H1 (cell line): ENCODE measurements around the gene NTN1. TPM values are rescaled to one million over a fixed set of nuclear protein-coding genes. Genes with fewer than 3 reads are reported as not detected.

Experiments
- CTCF ChIA-PET: fragments of 300-600 bp; sonication (Branson Sonifier 250); formaldehyde crosslinking; loops from one replicate; lab custom pipeline; 2021; ENCODE audit not compliant: partially characterized antibody; lab: Charles Lee
- POLR2A ChIA-PET: fragments of 300-600 bp; sonication (Branson Sonifier 250); formaldehyde crosslinking; loops from one replicate; lab custom pipeline; 2021; ENCODE audit warnings: inconsistent platforms; ENCODE audit not compliant: partially characterized antibody; lab: Charles Lee
- DNase-seq, 2 experiments: peaks; one replicate each; pipeline versions ENCODE4 v3.0.0 to v3.0.0-alpha.2; 2010 to 2022; ENCODE audit warnings: low spot score in 2 of 2, low read depth in 1 of 2, mixed read lengths in 1 of 2
- FAIRE-seq: peaks from 2 replicates; lab custom pipeline; 2011; peaks lifted over from hg19 to GRCh38; lab: Jason Lieb, UNC
- H2AFZ ChIP-seq: 2 replicates; pipeline ENCODE4 v1.8.1; 2012; ENCODE audit warnings: low read length, inconsistent platforms
- H2AK5ac ChIP-seq: 2 replicates; pipeline ENCODE4 v1.6.1; 2013; ENCODE audit warnings: low read depth, low read length
- H2BK120ac ChIP-seq: replicated peaks from 2 replicates; pipeline ENCODE3; 2013; ENCODE audit warnings: low read depth, low read length, inconsistent platforms
- H2BK12ac ChIP-seq: 2 replicates; pipeline ENCODE4 v1.6.1; 2013; ENCODE audit warnings: low read depth, low read length
- H2BK15ac ChIP-seq: 2 replicates; pipeline ENCODE4 v1.6.1; 2013; ENCODE audit warnings: low read length
- H2BK20ac ChIP-seq: 2 replicates; pipeline ENCODE4 v1.6.1; 2013; ENCODE audit warnings: low read length
- H2BK5ac ChIP-seq: 2 replicates; pipeline ENCODE4 v1.6.1; 2013; ENCODE audit warnings: low read depth, low read length
- H3K14ac ChIP-seq: 2 replicates; pipeline ENCODE4 v1.6.1; 2013; ENCODE audit warnings: inconsistent platforms; ENCODE audit not compliant: insufficient read length
- H3K18ac ChIP-seq: 2 replicates; pipeline ENCODE4 v1.6.1; 2013; ENCODE audit warnings: low read length; ENCODE audit errors: extremely low read depth
- H3K23ac ChIP-seq: 2 replicates; pipeline ENCODE4 v1.6.1; 2013; ENCODE audit warnings: inconsistent platforms; ENCODE audit not compliant: insufficient read length
- H3K23me2 ChIP-seq: 2 replicates; pipeline ENCODE4 v1.6.1; 2013; ENCODE audit warnings: low read depth, low read length
- H3K27ac ChIP-seq: 2 replicates; pipeline ENCODE4 v1.6.1; 2011; ENCODE audit warnings: low read depth, low read length, inconsistent platforms
- H3K27me3 ChIP-seq, 4 experiments: replicated peaks in 1 of 4; 1 replicate in 1 of 4; 2 replicates in 3 of 4; pipeline versions ENCODE4 v1.6.1 to v1.8.1; 2011 to 2013; ENCODE audit warnings: low read length in 3 of 4, mild to moderate bottlenecking in 3 of 4, inconsistent platforms in 2 of 4, mixed read lengths in 2 of 4, moderate library complexity in 1 of 4; ENCODE audit not compliant: control insufficient read depth in 3 of 4, insufficient read depth in 3 of 4; ENCODE audit errors: extremely low read depth in 1 of 4
- H3K36me3 ChIP-seq, 4 experiments: 2 replicates each; pipeline versions ENCODE4 v1.6.1 to v1.8.1; 2011 to 2013; ENCODE audit warnings: mild to moderate bottlenecking in 4 of 4, low read length in 3 of 4, moderate library complexity in 2 of 4, control low read depth in 1 of 4, inconsistent platforms in 1 of 4; ENCODE audit not compliant: insufficient read depth in 4 of 4, control insufficient read depth in 2 of 4
- H3K4ac ChIP-seq: replicated peaks from 2 replicates; pipeline ENCODE3; 2013; ENCODE audit warnings: low read length, low read depth, mixed read lengths, inconsistent platforms; ENCODE audit not compliant: insufficient read length
- H3K4me1 ChIP-seq, 4 experiments: replicated peaks in 1 of 4; 1 replicate in 1 of 4; 2 replicates in 3 of 4; pipeline versions ENCODE4 v1.6.1 to v1.8.1; 2011 to 2013; ENCODE audit warnings: low read length in 3 of 4, inconsistent platforms in 2 of 4, mixed read lengths in 1 of 4; ENCODE audit not compliant: insufficient read depth in 4 of 4, control insufficient read depth in 3 of 4
- H3K4me2 ChIP-seq, 2 experiments: 2 replicates each; pipeline versions ENCODE4 v1.6.1 to v1.8.1; 2011 to 2013; ENCODE audit warnings: low read depth in 2 of 2, low read length in 2 of 2, control low read depth in 1 of 2, inconsistent platforms in 1 of 2, mild to moderate bottlenecking in 1 of 2; ENCODE audit not compliant: insufficient read depth in 1 of 2
- H3K4me3 ChIP-seq, 4 experiments: fragments of 200-600, 300-600 bp in 1 of 4; sonication (generic), shearing (Covaris generic), sonication (Bioruptor Twin) in 1 of 4; 2 replicates each; pipeline versions ENCODE4 v1.5.1 to v1.8.1; 2011 to 2016; ENCODE audit warnings: low read length in 4 of 4, low read depth in 3 of 4, control low read depth in 2 of 4, inconsistent platforms in 2 of 4, mild to moderate bottlenecking in 2 of 4, mixed read lengths in 1 of 4, moderate library complexity in 1 of 4; ENCODE audit not compliant: insufficient read depth in 2 of 4; ENCODE audit errors: extremely low read depth in 1 of 4
- H3K56ac ChIP-seq: replicated peaks from 2 replicates; pipeline ENCODE3; 2013; ENCODE audit warnings: low read depth, mild to moderate bottlenecking, mixed read lengths, low read length, inconsistent platforms; ENCODE audit not compliant: insufficient read length
- H3K79me1 ChIP-seq: 2 replicates; pipeline ENCODE4 v1.6.1; 2013; ENCODE audit warnings: low read depth, low read length, control low read depth
- H3K79me2 ChIP-seq, 2 experiments: 2 replicates each; pipeline versions ENCODE4 v1.6.1 to v1.8.1; 2012 to 2013; ENCODE audit warnings: low read length in 2 of 2, mild to moderate bottlenecking in 2 of 2, inconsistent platforms in 1 of 2; ENCODE audit not compliant: insufficient read depth in 2 of 2, control insufficient read depth in 1 of 2
- H3K9ac ChIP-seq, 4 experiments: replicated peaks in 1 of 4; 1 replicate in 1 of 4; 2 replicates in 3 of 4; pipeline versions ENCODE4 v1.6.1 to v1.8.1; 2011 to 2013; ENCODE audit warnings: low read depth in 3 of 4, low read length in 3 of 4, control low read depth in 2 of 4, mild to moderate bottlenecking in 2 of 4, moderate library complexity in 2 of 4, inconsistent platforms in 1 of 4; ENCODE audit errors: extremely low read depth in 1 of 4
- H3K9me3 ChIP-seq, 2 experiments: 2 replicates each; pipeline versions ENCODE4 v1.6.1 to v1.8.1; 2012 to 2013; ENCODE audit warnings: mild to moderate bottlenecking in 2 of 2, moderate library complexity in 2 of 2, control low read depth in 1 of 2, inconsistent platforms in 1 of 2, low read depth in 1 of 2, low read length in 1 of 2, mixed read lengths in 1 of 2; ENCODE audit not compliant: insufficient read depth in 2 of 2
- H4K20me1 ChIP-seq, 2 experiments: replicated peaks in 1 of 2; 2 replicates each; pipeline versions ENCODE3 to v1.8.1; 2011 to 2013; ENCODE audit warnings: inconsistent platforms in 2 of 2, low read length in 2 of 2, mild to moderate bottlenecking in 1 of 2; ENCODE audit not compliant: insufficient read depth in 2 of 2, control insufficient read depth in 1 of 2
- H4K5ac ChIP-seq: 2 replicates; pipeline ENCODE4 v1.6.1; 2013; ENCODE audit warnings: low read length, low read depth, mixed read lengths, inconsistent platforms; ENCODE audit not compliant: insufficient read length
- H4K8ac ChIP-seq: 2 replicates; pipeline ENCODE4 v1.8.0; 2013; ENCODE audit warnings: mild to moderate bottlenecking, moderate library complexity, low read length, inconsistent platforms; ENCODE audit not compliant: insufficient read depth; ENCODE audit errors: extremely low read depth
- H4K91ac ChIP-seq: replicated peaks from 2 replicates; pipeline ENCODE3; 2013; ENCODE audit warnings: low read length, mixed read lengths, inconsistent platforms; ENCODE audit not compliant: insufficient read length
- CBX8 ChIP-seq: fragments of 300-800, 300-1000 bp; sonication (generic); IDR thresholded peaks from 2 replicates; pipeline ENCODE4 v1.7.1; 2016; ENCODE audit warnings: low read depth, low read length, borderline replicate concordance
- HDAC2 ChIP-seq, 2 experiments: fragments of 300-600 bp in 1 of 2; sonication (generic) in 1 of 2; IDR thresholded peaks; 2 replicates each; pipeline ENCODE4 v1.6.1; 2011 to 2012; ENCODE audit warnings: low read depth in 2 of 2, low read length in 2 of 2, mild to moderate bottlenecking in 2 of 2, moderate library complexity in 2 of 2, borderline replicate concordance in 1 of 2, inconsistent platforms in 1 of 2
- HDAC6 ChIP-seq: IDR thresholded peaks from one replicate; pipeline ENCODE4 v1.7.1; 2012; ENCODE audit warnings: low read depth, mild to moderate bottlenecking, inconsistent platforms, low read length, moderate library complexity
- NRF1 ChIP-seq: IDR thresholded peaks from 2 replicates; pipeline ENCODE4 v1.6.1; 2011; ENCODE audit warnings: mild to moderate bottlenecking, low read depth, low read length, improper control_type of control experiment
- POLR2AphosphoS5 ChIP-seq: IDR thresholded peaks from 2 replicates; pipeline ENCODE4 v1.6.1; 2011; ENCODE audit warnings: low read depth, low read length
- POU5F1 ChIP-seq: IDR thresholded peaks from 2 replicates; pipeline ENCODE4 v1.6.1; 2011; ENCODE audit warnings: low read depth, mild to moderate bottlenecking, low read length, moderate library complexity
- TAF1 ChIP-seq: IDR thresholded peaks from 2 replicates; pipeline ENCODE4 v1.6.1; 2011; ENCODE audit warnings: mild to moderate bottlenecking, low read depth, low read length
- TBP ChIP-seq: IDR thresholded peaks from 2 replicates; pipeline ENCODE4 v1.6.1; 2011; ENCODE audit warnings: low read depth, low read length, improper control_type of control experiment
- YY1 ChIP-seq: IDR thresholded peaks from 2 replicates; pipeline ENCODE4 v1.6.1; 2011; ENCODE audit warnings: low read depth, mild to moderate bottlenecking, low read length
- WGBS, 2 experiments: shearing (Covaris generic) in 1 of 2; methylation state at CpG; one replicate each; pipeline versions ENCODE4 v1.1.6 to v1.1.7; 2013 to 2015; ENCODE audit warnings: low lambda C conversion rate in 2 of 2, mixed read lengths in 2 of 2, inconsistent platforms in 1 of 2, low coverage in 1 of 2, missing lambda C conversion rate in 1 of 2; ENCODE audit not compliant: insufficient replicate concordance in 2 of 2, insufficient coverage in 1 of 2, insufficient read length in 1 of 2; ENCODE audit errors: extremely low coverage in 1 of 2, missing lambda C conversion rate in 1 of 2; 5-methylcytosine and 5-hydroxymethylcytosine counted together
- polyA plus RNA-seq, 7 experiments: library from polyadenylated mRNA; depleted of rRNA in 3 of 7; stranded (reverse) in 5 of 7; unstranded in 2 of 7; fragments of >200 nt in 5 of 7; fragments of 200-250 nt in 2 of 7; gene quantifications; 1 replicate in 5 of 7; 2 replicates in 1 of 7; 4 replicates in 1 of 7; pipeline versions ENCODE4 v1.2.1 to v1.2.3, GENCODE V29; 2011 to 2013; ENCODE audit warnings: missing spikeins in 2 of 7, mixed read lengths in 2 of 7
- total RNA-seq: library from RNA; stranded (reverse); fragmentation: NEBNext Ultra II Directional; extraction: Animal tissue kit (Norgen Biotek cat#: 25700); gene quantifications from 2 replicates; pipeline ENCODE4 v1.2.1, GENCODE V29; 2021
- TF ChIP-seq, protein P1 (sequence below): IDR thresholded peaks from 2 replicates; pipeline ENCODE4 v1.6.1; 2012; ENCODE audit warnings: inconsistent platforms

Gene NTN1
- total and polyA plus RNA-seq, 2 of the 8 experiments (the other 6 are each of a cell fraction or from before 2014, with no cell fraction given), result 2.0 to 2.3 TPM

DNA sequence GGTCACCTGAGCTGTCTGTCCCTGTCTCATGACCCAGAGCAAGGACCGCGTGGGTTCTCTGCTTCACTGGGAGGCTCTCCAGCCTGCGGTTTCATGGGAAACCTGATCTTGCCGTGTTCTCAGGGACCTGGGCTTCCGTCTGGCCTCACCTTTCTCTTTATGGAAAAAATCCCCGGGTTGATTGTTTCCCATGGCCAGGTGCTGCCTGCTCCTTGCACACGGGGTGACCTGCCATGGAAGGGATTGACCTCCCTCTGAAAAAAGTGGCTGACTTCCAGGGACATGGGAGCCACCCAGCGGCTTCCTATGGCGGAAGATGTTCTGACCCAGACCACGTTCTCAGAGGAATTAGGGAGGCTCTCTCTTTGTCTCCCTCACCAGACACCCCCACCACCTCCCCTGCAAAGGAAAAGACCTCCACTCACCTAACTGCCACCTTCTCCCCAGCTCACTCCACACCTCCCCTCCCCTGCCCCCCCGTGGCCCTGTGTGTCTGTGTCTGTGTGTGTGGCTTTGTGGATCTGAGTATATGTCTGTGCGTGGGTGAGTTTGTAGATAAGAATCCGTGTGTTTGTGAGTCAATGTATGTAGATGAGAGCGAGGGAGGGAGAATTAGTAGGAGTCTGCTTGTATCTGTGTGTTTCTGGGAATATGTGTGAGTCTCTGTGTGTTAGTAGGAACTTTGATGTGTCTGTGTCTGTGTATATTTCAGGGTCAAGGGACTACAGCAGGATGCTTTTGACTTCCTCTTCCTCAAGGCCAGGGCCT, 154.6 kb downstream of the NTN1 start:
- no peak overlapping the region for H4K8ac ChIP-seq
- 88% methylated on average over 13 of the region's 14 CpGs; no CpG with 5 or more reads in 1 of the 2 experiments for WGBS, 2 experiments
- no peak for DNase-seq
- H3K27me3 ChIP-seq, result no peaks in the 10 kb centered on the region
- H4K91ac ChIP-seq, result no peak overlapping the region
- H3K27ac ChIP-seq, result no peak overlapping the region
- H2BK120ac ChIP-seq, result no peak overlapping the region
- no peak overlapping the region for H3K4me2 ChIP-seq
- no peaks in the 10 kb centered on the region for H3K9me3 ChIP-seq
- no peaks in the 10 kb centered on the region for H3K79me1 ChIP-seq
- H3K14ac ChIP-seq, result no peak overlapping the region
- H2AFZ ChIP-seq, result no peak overlapping the region
- H3K4ac ChIP-seq, result no peak overlapping the region
- H2BK15ac ChIP-seq, result no peak overlapping the region
- H3K18ac ChIP-seq, result no peak overlapping the region
- no peak overlapping the region for H3K23ac ChIP-seq
- H3K4me3 ChIP-seq, result no peak overlapping the region
- peaks cover 2% of the 10 kb centered on the region for H3K23me2 ChIP-seq
- H3K79me2 ChIP-seq, result no peaks in the 10 kb centered on the region
- no peaks in the 10 kb centered on the region for H4K20me1 ChIP-seq
- no peak for TF ChIP-seq TBP
- TF ChIP-seq CBX8, result no peak
- TF ChIP-seq, protein P1, sequence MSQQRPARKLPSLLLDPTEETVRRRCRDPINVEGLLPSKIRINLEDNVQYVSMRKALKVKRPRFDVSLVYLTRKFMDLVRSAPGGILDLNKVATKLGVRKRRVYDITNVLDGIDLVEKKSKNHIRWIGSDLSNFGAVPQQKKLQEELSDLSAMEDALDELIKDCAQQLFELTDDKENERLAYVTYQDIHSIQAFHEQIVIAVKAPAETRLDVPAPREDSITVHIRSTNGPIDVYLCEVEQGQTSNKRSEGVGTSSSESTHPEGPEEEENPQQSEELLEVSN, result no peak
- TF ChIP-seq YY1, result no peak
- TF ChIP-seq POU5F1, result no peak
- TF ChIP-seq HDAC2 (IDR thresholded peaks at IDR 0.05; ENCODE audit: borderline replicate concordance in 1 of 2, low read depth in 2 of 2, low read length in 2 of 2), result no peak
- no peak for TF ChIP-seq HDAC6
- TF ChIP-seq POLR2AphosphoS5, result no peak
- TF ChIP-seq NRF1, result no peak
- no peak for TF ChIP-seq TAF1
- CTCF ChIA-PET, result interaction anchor here (0.6 to 4.5 kb wide), 5 partner anchors 14 to 289 kb away, joined by 3 to 17 read pairs (median 4); no protein-coding TSS in a partner anchor
- H3K56ac ChIP-seq, result no peak overlapping the region
- no peaks in the 10 kb centered on the region for H3K36me3 ChIP-seq
- H4K5ac ChIP-seq, result no peak overlapping the region
- POLR2A ChIA-PET, result no interaction called here
- no peak overlapping the region for H2AK5ac ChIP-seq
- H3K4me1 ChIP-seq, result peaks cover 0 to 7% (median 4%) of the 10 kb centered on the region in 4 experiments; a peak in 5 of 7 replicates
- H2BK12ac ChIP-seq, result 0 out of 2 replicates have a peak overlapping the region, but pooled peaks have one; percentile 39
- FAIRE-seq, result no peak
- 0 out of 2 replicates have a peak overlapping the region, but pooled peaks have one; percentile 61 for H2BK20ac ChIP-seq
- H2BK5ac ChIP-seq, result no peak overlapping the region
- H3K9ac ChIP-seq, result no peak overlapping the region
